Neural progenitor cell (in vitro differentiated cells): ENCODE measurements around the gene CAD. TPM values are rescaled to one million over a fixed set of nuclear protein-coding genes. Genes with fewer than 3 reads are reported as not detected.

Source experiments
- DNase-seq: peaks from one replicate; pipeline ENCODE4 v3.0.0-alpha.2; 2016; ENCODE audit warnings: low spot score
- H2AFZ ChIP-seq: fragments of 200-600 bp; sonication (generic); replicated peaks from 2 replicates; pipeline ENCODE4 v1.6.1; 2016; ENCODE audit warnings: antibody characterized with exemption
- H3F3A ChIP-seq: fragments of 200-600 bp; sonication (generic); 2 replicates; pipeline ENCODE4 v1.6.1; 2016; ENCODE audit warnings: antibody characterized with exemption, low read depth
- H3K27ac ChIP-seq: fragments of 200-600 bp; sonication (generic); 2 replicates; pipeline ENCODE4 v1.5.1; 2016; ENCODE audit warnings: mild to moderate bottlenecking
- H3K27me3 ChIP-seq: fragments of 200-600 bp; sonication (generic); 2 replicates; pipeline ENCODE4 v1.6.1; 2016; ENCODE audit warnings: mild to moderate bottlenecking, moderate library complexity
- H3K36me3 ChIP-seq: fragments of 200-600 bp; sonication (generic); 2 replicates; pipeline ENCODE4 v1.5.1; 2016
- H3K4me1 ChIP-seq: fragments of 200-600 bp; sonication (generic); 2 replicates; pipeline ENCODE4 v1.6.1; 2016; ENCODE audit warnings: mixed run types
- H3K4me2 ChIP-seq: fragments of 200-600 bp; sonication (generic); 2 replicates; pipeline ENCODE4 v1.6.1; 2016
- H3K4me3 ChIP-seq: fragments of 200-600 bp; sonication (generic); 2 replicates; pipeline ENCODE4 v1.5.1; 2016
- H3K79me2 ChIP-seq: fragments of 200-600 bp; sonication (generic); 2 replicates; pipeline ENCODE4 v1.6.1; 2016; ENCODE audit warnings: low read depth
- H3K9ac ChIP-seq: fragments of 200-600 bp; sonication (generic); 2 replicates; pipeline ENCODE4 v1.6.1; 2016
- H3K9me3 ChIP-seq: fragments of 200-600 bp; sonication (generic); 2 replicates; pipeline ENCODE4 v1.5.1; 2016; ENCODE audit warnings: low read depth
- H4K20me1 ChIP-seq: fragments of 200-600 bp; sonication (generic); 2 replicates; pipeline ENCODE4 v1.6.1; 2016; ENCODE audit warnings: low read depth
- H3K27ac Mint-ChIP-seq: 3 replicates; pipeline ENCODE4 v1.8.0; 2021; ENCODE audit warnings: mixed read lengths
- H3K27me3 Mint-ChIP-seq: 2 replicates; pipeline ENCODE4 v1.8.0; 2022; ENCODE audit warnings: low read depth, mild to moderate bottlenecking, inconsistent platforms, moderate library complexity, mixed read lengths; ENCODE audit not compliant: insufficient read depth
- H3K36me3 Mint-ChIP-seq: 3 replicates; pipeline ENCODE4 v1.8.0; 2021; ENCODE audit warnings: mixed read lengths
- H3K4me1 Mint-ChIP-seq: 3 replicates; pipeline ENCODE4 v1.8.0; 2021; ENCODE audit warnings: mixed read lengths
- H3K4me3 Mint-ChIP-seq: 3 replicates; pipeline ENCODE4 v1.8.0; 2021; ENCODE audit warnings: mild to moderate bottlenecking, moderate library complexity, mixed read lengths
- H3K9me3 Mint-ChIP-seq: 3 replicates; pipeline ENCODE4 v1.8.0; 2020; ENCODE audit warnings: mixed read lengths
- EZH2 ChIP-seq: fragments of 200-600 bp; sonication (generic); IDR thresholded peaks from 2 replicates; pipeline ENCODE4 v1.6.1; 2017; ENCODE audit warnings: antibody characterized with exemption, mild to moderate bottlenecking, moderate library complexity
- EZH2phosphoT487 ChIP-seq: fragments of 200-600 bp; sonication (generic); IDR thresholded peaks from 2 replicates; pipeline ENCODE4 v1.6.1; 2017; ENCODE audit warnings: antibody characterized with exemption
- total RNA-seq: library from RNA; depleted of rRNA; stranded (reverse); fragments of >200 nt; gene quantifications from 2 replicates; pipeline ENCODE4 v1.2.3, GENCODE V29; 2015; ENCODE audit warnings: low replicate concordance
- TF ChIP-seq, protein P1 (sequence below): fragments of 200-600 bp; sonication (generic); IDR thresholded peaks from 2 replicates; pipeline ENCODE4 v1.5.1; 2017; ENCODE audit warnings: antibody characterized with exemption, mild to moderate bottlenecking

CAD gene
- 26.5 and 51.8 TPM in 2 replicates for total RNA-seq

DNA sequence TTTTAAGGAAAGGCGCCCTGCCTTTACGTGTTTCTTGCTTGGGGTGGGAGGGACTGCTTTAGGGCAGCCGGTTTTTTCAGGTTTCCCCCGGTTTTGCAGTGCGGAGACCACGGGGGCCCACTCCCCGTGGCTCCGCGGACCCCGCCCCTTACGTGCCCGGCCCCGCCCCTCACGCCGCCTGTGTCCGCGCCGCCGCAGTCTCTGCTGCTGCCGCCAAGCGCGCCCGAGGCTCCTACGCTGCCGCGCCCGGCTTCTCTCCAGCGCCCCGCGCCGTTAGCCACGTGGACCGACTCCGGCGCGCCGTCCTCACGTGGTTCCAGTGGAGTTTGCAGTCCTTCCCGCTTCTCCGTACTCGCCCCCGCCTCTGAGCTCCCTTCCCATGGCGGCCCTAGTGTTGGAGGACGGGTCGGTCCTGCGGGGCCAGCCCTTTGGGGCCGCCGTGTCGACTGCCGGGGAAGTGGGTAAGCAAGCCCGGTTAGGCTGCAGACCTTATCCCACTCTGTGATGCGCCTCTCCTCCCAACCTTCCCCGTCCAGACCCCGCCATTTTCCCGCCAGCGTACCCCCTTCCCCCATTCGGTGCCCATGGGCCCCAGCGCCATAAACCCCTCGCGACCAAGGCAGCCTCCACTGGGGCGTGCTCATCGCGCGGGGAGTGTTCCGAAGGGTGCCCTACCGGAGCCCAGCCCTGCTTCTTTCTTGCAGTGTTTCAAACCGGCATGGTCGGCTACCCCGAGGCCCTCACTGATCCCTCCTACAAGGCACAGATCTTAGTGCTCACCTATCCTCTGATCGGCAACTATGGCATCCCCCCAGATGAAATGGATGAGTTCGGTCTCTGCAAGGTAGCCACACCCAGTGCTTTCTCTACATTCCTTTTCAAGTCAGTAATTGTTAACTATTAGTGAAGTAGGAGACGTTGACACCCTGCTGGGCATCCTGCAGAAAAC, at the start of gene CAD:
TSS of gene CAD (plus strand) at position 197 of the 949 bp plus-strand sequence. CDS start at position 380, 183 bp downstream.
- H3K4me1 ChIP-seq: peaks cover 16% of the 10 kb centered on the region
- H3K36me3 ChIP-seq: peaks cover 5% of the 10 kb centered on the region
- Mint-ChIP-seq H3K9me3 (no peaks in the 10 kb centered on the region), H3K27ac (no peak within 1 kb of the TSS), H3K4me3 (peak within 1 kb of the TSS; percentile 87), H3K36me3 (peaks cover 33% of the 10 kb centered on the region), H3K4me1 (peaks cover 34% of the 10 kb centered on the region), H3K27me3 (peaks cover 8% of the 10 kb centered on the region)
- no peaks in the 10 kb centered on the region for H3K9me3 ChIP-seq
- no peaks in the 10 kb centered on the region for H3K27me3 ChIP-seq
- peak within 1 kb of the TSS; percentile 59 for H3K4me3 ChIP-seq
- peak within 1 kb of the TSS; percentile 21 for H2AFZ ChIP-seq
- H3K9ac ChIP-seq: peak within 1 kb of the TSS; percentile 34
- H3K27ac ChIP-seq: peak within 1 kb of the TSS; percentile 84
- TF ChIP-seq, protein P1, sequence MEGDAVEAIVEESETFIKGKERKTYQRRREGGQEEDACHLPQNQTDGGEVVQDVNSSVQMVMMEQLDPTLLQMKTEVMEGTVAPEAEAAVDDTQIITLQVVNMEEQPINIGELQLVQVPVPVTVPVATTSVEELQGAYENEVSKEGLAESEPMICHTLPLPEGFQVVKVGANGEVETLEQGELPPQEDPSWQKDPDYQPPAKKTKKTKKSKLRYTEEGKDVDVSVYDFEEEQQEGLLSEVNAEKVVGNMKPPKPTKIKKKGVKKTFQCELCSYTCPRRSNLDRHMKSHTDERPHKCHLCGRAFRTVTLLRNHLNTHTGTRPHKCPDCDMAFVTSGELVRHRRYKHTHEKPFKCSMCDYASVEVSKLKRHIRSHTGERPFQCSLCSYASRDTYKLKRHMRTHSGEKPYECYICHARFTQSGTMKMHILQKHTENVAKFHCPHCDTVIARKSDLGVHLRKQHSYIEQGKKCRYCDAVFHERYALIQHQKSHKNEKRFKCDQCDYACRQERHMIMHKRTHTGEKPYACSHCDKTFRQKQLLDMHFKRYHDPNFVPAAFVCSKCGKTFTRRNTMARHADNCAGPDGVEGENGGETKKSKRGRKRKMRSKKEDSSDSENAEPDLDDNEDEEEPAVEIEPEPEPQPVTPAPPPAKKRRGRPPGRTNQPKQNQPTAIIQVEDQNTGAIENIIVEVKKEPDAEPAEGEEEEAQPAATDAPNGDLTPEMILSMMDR: peak; percentile 40
- TF ChIP-seq EZH2: no peak
- peak; percentile 96 for DNase-seq
- H4K20me1 ChIP-seq: no peaks in the 10 kb centered on the region
- peaks cover 54% of the 10 kb centered on the region for H3K79me2 ChIP-seq
- peak within 1 kb of the TSS; percentile 79 for H3K4me2 ChIP-seq
- H3F3A ChIP-seq: peaks cover 26% of the 10 kb centered on the region

DNA sequence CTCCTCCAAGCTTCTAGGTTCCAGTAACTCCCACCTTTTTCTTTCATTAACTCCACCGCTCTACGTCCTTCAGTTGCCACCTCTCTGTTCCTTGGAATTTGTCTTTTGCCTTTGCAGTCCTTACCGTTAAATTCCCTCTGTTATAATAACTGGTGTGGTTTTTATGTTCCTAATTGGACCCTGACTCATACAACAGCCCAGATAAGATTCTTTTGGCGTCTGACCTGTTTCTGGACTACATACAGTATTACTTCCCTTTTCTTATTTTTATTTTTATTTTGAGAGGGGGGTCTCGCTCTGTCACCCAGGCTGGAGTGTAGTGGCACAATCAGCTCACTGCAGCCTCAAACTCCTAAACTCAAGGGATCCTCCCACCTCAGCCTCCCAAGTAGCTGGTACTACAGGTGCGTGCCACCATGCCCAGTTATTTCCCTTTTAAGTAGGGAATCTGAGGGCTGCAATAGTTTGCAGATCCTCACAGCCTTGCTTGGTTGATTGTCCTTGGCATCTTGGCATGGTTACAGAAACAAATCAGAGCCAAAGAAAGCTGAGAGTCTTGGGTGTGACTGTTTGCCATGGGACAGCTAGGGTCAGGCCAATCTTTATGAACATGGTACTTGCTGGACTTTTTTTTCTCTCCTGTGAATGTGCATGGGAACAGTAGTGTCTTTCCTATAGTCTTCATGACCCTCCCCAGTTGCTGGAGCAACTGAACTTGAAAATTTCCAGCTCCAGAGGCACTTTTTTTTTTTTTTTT, 46.4 kb upstream of the CAD start:
- no peak overlapping the region for H3K4me3 ChIP-seq
- TF ChIP-seq EZH2phosphoT487: no peak
- TF ChIP-seq, protein P1: no peak
- no peaks in the 10 kb centered on the region for H4K20me1 ChIP-seq
- Mint-ChIP-seq H3K4me1 (no peaks in the 10 kb centered on the region), H3K36me3 (no peaks in the 10 kb centered on the region), H3K27ac (no peak overlapping the region), H3K4me3 (no peak overlapping the region), H3K27me3 (peaks cover 2% of the 10 kb centered on the region), H3K9me3 (no peaks in the 10 kb centered on the region)
- H3K27me3 ChIP-seq: peaks cover 19% of the 10 kb centered on the region
- no peak for DNase-seq
- peak overlapping the region; percentile 99 for H2AFZ ChIP-seq
- H3K79me2 ChIP-seq: no peaks in the 10 kb centered on the region
- no peaks in the 10 kb centered on the region for H3K36me3 ChIP-seq
- peak overlapping the region; percentile 75 for H3K4me2 ChIP-seq
- no peaks in the 10 kb centered on the region for H3K9me3 ChIP-seq
- no peak overlapping the region for H3K9ac ChIP-seq
- H3K4me1 ChIP-seq: peaks cover under 1% of the 10 kb centered on the region
- no peak overlapping the region for H3K27ac ChIP-seq
- H3F3A ChIP-seq: peaks cover 3% of the 10 kb centered on the region

DNA sequence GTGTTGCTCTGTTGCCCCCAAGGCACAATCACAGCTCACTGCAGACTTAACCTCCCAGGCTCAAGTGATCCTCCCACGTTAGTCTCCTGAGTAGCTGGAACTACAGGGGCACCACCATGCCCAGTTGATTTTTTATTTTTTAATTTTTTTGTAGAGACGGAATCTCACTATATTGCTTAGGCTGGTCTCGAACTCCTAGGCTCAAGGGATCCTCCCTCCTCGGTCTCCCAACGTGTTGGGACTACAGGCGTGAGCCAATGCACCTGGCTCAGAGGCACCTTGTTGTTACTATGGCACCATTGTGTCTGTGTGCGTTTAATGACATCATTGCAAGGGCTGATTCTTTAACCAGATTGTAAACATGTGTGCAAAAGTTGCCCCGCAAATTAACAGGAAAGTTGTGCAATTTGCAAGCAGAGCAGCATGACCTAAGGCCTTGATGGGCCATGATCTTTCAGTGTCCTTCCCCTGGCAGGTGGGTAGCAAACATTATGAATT, 45.8 kb upstream of the CAD start:
- no peak for TF ChIP-seq EZH2
- TF ChIP-seq, protein P1: no peak
- no peak for TF ChIP-seq EZH2phosphoT487
- Mint-ChIP-seq H3K27me3 (peaks cover 2% of the 10 kb centered on the region), H3K9me3 (no peaks in the 10 kb centered on the region), H3K36me3 (no peaks in the 10 kb centered on the region), H3K4me1 (no peaks in the 10 kb centered on the region), H3K27ac (no peak overlapping the region), H3K4me3 (no peak overlapping the region)
- Histone ChIP-seq H3K27me3 (peaks cover 19% of the 10 kb centered on the region), H3K4me2 (no peak overlapping the region), H3K4me1 (no peaks in the 10 kb centered on the region), H3K27ac (no peak overlapping the region), H3K79me2 (no peaks in the 10 kb centered on the region), H3K9ac (no peak overlapping the region), H4K20me1 (no peaks in the 10 kb centered on the region), H3F3A (peaks cover 3% of the 10 kb centered on the region), H3K9me3 (no peaks in the 10 kb centered on the region), H3K36me3 (no peaks in the 10 kb centered on the region), H3K4me3 (no peak overlapping the region), H2AFZ (no peak overlapping the region)
- DNase-seq: no peak
